Measurements from ENCODE around the gene LMAN2.

The LMAN2 gene

GRCh38 chr5:177303925-177304391 lies 47.5 kb downstream of the LMAN2 start:
- DNase-seq = no peak

- peak; percentile 95 for DNase-seq
Measured at GRCh38 chr5:177303121-177303924, 48.1 kb downstream of the LMAN2 start, which contains the start of the genes PRELID1 and RAB24. PRELID1 (plus strand) TSS chr5:177303799; CDS start chr5:177303986, 187 bp downstream. RAB24 (minus strand) TSS chr5:177303719; CDS start chr5:177303288, 431 bp downstream.

GRCh38 chr5:177302354-177303110 lies 48.9 kb downstream of the LMAN2 start:
- no peak for DNase-seq

- DNase-seq = no peak
Measured at GRCh38 chr5:177301503-177302165, 49.8 kb downstream of the LMAN2 start.

GRCh38 chr5:177300951-177301350 lies 50.5 kb downstream of the LMAN2 start:
- DNase-seq = no peak

- peak; percentile 97 for DNase-seq
Measured at GRCh38 chr5:177300236-177300880, 51.1 kb downstream of the LMAN2 start.

GRCh38 chr5:177299697-177300096 lies 51.8 kb downstream of the LMAN2 start:
- DNase-seq = no peak

GRCh38 chr5:177297922-177298321 lies 53.5 kb downstream of the LMAN2 start:
- DNase-seq = no peak

GRCh38 chr5:177296581-177296980 lies 54.9 kb downstream of the LMAN2 start:
- DNase-seq = no peak

- peak; percentile 56 for DNase-seq
Measured at GRCh38 chr5:177295924-177296323, 55.5 kb downstream of the LMAN2 start.

- no peak for DNase-seq
Measured at GRCh38 chr5:177294632-177295031, 56.8 kb downstream of the LMAN2 start.

- DNase-seq = no peak
Measured at GRCh38 chr5:177293819-177294581, 57.5 kb downstream of the LMAN2 start.

- no peak for DNase-seq
Measured at GRCh38 chr5:177291735-177292134, 59.7 kb downstream of the LMAN2 start.

GRCh38 chr5:177290816-177291596 lies 60.5 kb downstream of the LMAN2 start:
- no peak for DNase-seq

- no peak for DNase-seq
Measured at GRCh38 chr5:177288191-177288590, 63.3 kb downstream of the LMAN2 start.
